ENCODE data around the gene FAM81B. TPM values are rescaled to one million over a fixed set of nuclear protein-coding genes. Genes with fewer than 3 reads are reported as not detected.

The FAM81B gene
- polyA plus RNA-seq, 1 donor: 3.8 TPM

- no peak for DNase-seq
These were observed 7.8 kb downstream of the FAM81B start for GRCh38 chr5:95398989-95399388.

DNA sequence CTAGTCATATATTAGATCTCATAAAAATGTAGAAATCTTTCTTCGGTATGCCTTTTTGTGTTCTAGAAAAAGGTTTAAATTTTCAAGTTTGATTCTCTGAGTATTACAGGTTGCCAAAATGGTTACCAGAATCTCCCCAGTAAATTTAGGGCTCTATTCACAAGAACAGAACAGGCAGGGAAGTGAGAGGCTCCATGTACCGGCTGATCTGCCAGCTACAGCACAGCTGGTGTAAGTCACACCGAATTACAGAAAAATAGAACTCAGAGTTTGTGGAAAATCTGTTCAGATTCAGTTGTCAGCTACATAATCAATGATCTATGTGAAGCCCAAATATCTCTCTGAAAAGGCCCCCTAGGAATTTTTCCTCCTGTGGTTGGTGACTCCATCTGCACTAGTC lies 10.5 kb downstream of the FAM81B start:
- DNase-seq: no peak

DNA sequence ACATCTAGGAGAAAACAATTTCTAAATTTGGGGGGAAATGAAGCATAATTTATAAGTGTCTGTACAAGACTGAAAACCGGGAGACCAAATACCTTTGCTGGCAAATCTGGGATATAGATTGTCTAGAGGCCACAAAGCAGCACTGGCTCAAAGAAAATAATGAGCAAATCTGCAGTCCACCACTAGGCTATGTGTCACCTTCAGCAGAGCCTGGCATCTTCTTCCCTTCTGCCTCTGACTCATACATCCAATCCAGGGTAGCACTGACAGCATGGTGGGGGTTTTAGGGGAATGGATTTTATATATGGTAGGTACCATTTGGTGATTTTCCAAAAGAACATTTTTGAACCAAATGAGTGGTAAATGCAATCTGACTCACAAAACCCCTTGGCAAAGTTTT lies 12.8 kb downstream of the FAM81B start:
- no peak for DNase-seq

DNA sequence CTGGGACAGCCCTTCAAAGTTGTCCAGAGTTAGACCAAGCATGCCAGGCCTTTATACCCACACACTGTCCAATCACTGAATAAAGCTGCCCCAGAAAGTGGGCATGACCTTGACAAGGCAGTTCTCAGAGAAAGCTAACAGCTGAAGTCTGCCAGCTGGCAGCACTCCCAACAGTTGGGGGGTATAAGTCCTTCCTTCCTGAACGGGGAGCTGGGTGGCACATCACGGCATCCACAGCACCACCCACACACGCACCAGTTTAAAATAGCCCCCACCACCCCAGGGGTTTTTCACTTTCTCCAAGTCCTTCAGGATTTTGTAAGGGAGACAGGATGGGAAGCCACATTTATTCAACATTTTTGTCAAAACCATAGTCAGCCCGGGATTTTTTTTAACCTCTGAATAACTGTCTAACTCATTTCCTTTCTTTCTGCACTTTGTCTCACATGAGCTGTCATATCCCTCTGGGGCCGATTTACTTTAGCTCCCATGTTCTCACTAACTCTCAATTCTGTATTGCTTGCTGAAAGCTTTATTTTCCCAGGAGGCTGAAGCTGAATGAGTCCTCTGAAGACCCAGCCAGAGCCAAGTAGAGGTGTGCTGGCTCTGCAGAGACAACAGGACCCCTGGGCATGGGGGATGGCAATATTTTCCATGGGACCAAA lies 15.4 kb downstream of the FAM81B start:
- DNase-seq: no peak

DNA sequence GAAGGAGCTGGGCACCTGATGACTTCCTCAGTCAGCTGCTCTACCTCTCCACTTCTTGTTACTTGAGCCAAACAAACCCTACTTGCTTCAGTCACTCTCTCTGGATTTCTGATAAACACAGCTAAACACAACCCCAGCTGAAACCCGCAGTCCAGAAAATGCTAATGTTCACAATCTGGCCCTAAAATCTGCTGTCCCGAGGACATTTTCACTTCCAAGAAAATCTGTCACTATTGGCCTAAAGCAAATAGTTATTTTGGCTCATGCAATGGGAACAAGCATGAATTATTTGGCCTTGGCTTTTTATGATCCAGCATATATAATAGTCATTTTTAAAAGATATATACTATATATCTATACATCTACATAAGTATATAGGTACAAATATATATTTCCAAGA lies 19.1 kb downstream of the FAM81B start:
- DNase-seq: no peak

DNA sequence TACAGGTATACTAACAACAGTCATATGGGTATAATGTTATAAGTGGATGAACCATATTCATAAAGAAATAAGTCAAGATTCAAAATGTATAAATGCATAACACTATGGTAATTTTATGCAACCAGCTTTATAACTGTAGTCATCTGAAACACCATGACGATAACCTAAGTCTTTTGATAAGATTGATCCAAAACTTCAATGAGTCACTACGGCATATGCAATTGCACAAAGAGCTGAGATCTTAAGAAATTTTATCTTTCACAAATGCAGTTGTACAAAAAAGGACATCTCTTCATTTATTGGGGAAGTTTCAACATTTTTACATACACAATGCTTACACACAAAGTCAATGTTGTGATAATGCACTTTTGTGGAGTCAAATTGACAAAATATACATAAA lies 20.3 kb downstream of the FAM81B start:
- DNase-seq: no peak

DNA sequence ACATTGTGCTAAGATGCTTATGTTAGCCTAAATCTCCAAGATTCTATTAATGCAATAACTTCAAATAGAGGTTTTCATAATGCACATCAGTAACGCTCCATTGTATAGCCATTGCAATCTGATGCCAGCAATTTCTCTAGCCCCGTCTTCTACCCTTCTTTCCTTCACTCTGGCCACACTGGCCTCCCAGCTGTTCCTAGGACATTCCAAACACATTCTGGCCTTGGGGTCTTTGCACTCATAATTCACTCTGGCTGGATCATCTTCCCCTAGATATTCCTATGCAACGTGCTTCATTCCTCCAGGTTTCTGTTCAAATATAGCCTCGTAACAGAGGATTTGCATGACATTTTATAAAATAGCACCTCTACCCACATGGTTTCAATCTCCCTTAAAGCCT lies 23.3 kb downstream of the FAM81B start:
- DNase-seq: no peak

- no peak for DNase-seq
These were observed 26.8 kb downstream of the FAM81B start for GRCh38 chr5:95417971-95418370.

- no peak for DNase-seq
These were observed 31.7 kb downstream of the FAM81B start for GRCh38 chr5:95422838-95423237.

- DNase-seq: no peak
These were observed 32.9 kb downstream of the FAM81B start for GRCh38 chr5:95424016-95424415.

DNA sequence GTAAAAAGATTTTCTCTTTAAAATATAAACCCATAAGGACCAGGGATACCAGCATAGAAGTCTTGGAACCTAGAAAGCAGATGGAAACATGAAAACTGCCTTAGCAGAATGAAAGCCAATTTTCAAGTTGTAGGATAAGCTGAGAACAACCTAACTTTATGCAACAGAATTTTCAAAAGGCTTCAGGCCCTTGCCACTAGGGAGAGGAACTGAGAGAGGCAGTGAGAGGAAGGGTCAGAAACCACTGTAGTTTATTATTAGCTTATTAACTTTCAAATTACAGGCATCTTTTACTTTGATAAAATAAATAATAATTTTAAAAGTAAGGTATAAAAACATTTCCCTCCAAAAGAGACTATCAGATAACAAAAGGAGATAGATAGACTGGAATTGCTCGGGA lies 33.4 kb downstream of the FAM81B start:
- no peak for DNase-seq

GRCh38 chr5:95426227-95426626 lies 35.1 kb downstream of the FAM81B start:
- no peak for DNase-seq

- DNase-seq: no peak
These were observed 41.6 kb downstream of the FAM81B start for GRCh38 chr5:95432779-95433178.

GRCh38 chr5:95439801-95440493 lies 48.8 kb downstream of the FAM81B start:
- DNase-seq: no peak

GRCh38 chr5:95440825-95441224 lies 49.7 kb downstream of the FAM81B start:
- DNase-seq: no peak

DNA sequence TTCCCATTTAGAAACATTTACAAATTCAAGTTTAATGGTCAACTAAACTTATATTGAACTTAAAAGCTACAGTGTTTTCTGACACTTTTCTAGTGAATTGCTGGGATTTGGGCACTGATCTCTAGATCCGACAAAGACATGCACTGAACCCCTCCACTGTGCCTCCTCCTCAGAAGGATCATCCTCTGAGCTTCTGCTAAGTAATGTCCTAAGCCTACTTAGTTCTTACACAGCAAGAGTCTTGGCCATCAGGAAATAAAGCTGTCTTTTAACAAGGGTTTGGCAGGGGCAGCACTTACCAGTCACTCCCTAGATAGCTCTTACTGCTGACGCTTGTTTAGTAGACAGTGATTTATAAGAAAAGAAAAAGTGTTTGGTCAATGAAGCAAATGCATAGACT lies 50.5 kb downstream of the FAM81B start:
- no peak for DNase-seq

GRCh38 chr5:95445442-95445841 lies 54.3 kb downstream of the FAM81B start:
- DNase-seq: no peak

DNA sequence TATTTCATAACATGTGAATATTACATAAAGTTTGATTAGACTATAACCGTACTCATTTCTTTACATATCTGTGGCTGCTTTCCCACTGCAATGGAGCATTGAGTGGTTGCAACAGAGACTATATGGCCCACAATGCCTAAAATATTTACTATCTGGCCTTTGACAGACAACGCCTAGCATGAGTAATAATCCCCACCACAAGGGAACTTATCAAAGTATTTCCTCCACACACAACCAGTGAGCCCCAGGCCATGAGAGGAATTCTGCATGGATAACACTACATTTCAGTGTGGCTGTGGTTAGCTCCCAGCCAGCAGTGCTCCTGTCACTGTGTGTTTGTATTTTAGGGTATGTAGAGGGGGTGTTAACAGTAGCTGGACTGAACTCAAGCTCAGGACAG lies 54.8 kb downstream of the FAM81B start:
- DNase-seq: no peak

GRCh38 chr5:95446560-95447221 lies 55.5 kb downstream of the FAM81B start:
- DNase-seq: no peak

DNA sequence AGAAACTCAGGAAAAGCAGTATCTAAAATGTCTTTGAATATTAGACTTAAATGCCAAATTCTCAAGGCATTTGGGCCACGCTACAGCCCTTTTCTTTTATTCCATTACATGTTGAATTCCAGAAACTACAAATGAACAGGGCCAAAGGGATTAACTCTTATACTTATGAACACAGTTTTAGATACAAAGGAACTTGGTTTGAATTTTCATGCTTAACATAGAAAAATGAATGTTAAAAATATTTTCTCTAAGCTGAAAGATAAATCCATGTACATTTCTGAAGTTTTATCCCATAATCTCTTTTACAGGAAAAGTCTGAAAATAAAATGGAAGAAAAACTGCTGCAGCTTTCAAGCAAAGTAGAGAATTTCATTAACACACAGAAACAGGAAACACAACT lies 56.8 kb downstream of the FAM81B start:
- no peak for DNase-seq

GRCh38 chr5:95448789-95449188 lies 57.6 kb downstream of the FAM81B start:
- no peak for DNase-seq

GRCh38 chr5:95449460-95449859 lies 58.3 kb downstream of the FAM81B start:
- DNase-seq: no peak

DNA sequence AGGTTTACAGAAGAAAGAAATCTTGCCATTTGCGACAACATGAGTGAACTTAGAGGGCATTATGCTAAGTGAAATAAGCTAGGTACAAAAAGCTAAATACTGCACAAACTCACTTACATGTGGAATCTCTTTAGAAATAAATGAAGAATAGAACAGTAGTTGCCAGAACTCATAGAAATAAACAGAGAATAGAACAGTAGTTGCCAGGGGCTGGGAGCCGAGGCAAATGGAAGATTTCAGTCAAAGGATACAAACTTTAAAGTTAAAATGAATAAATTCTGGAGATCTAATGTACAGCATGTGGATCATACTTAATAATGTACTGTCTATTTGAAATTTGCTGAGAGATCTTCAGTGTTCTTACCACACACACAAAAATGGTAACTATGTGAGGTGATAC lies 63.4 kb downstream of the FAM81B start:
- DNase-seq: no peak

DNA sequence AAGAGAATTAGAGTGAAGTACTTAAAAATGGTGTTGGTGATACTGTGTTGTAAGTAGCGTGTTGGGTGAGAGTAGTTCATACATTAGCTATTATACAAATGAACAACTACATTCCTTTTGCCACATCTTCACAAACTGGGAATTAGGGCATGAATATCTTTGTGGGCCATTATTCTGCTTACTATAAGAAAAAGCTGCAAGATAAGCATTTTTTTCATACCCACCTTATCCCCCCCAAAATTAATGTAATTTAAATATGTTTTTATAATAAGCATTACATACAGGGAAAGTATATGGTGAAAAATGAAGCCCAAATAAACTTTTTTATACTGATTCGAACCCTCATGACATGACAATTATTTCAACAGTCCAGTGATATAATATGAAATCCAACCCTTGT lies 69.5 kb downstream of the FAM81B start:
- no peak for DNase-seq

Data from left kidney (tissue), 2 donors.